Heart left ventricle (tissue), 16 donors: ENCODE results near the gene DGCR6. TPM values are rescaled to one million over a fixed set of nuclear protein-coding genes. Genes with fewer than 3 reads are reported as not detected.
A peak's percentile ranks its signal among the peaks of the same experiment; 100 is the strongest.
"Not testable (repeated sequence)": the region's sequence is repeated elsewhere in the genome, so short reads cannot be mapped to it uniquely, and the experiment has no call there.

Source experiments
- ATAC-seq, 4 donors: fragments of 200-7000 bp; cut with Tn5 transposase; one replicate each; pipeline ENCODE4 v1.9.1; 2020 to 2022; ENCODE audit warnings: moderate library complexity in 4 of 4, mild to moderate bottlenecking in 3 of 4, moderate number of reproducible peaks in 1 of 4
- DNase-seq, 5 donors: peaks; one replicate each; pipeline ENCODE4 v3.0.0-alpha.2; 2020
- H3K27ac ChIP-seq, 12 donors: fragments of 200-600 bp; sonication (generic) in 4 of 12; one replicate each; pipeline versions ENCODE4 v1.5.0 to v1.8.0; 2016 to 2022; ENCODE audit warnings: mild to moderate bottlenecking in 2 of 12
- H3K27me3 ChIP-seq, 9 donors: fragments of 200-600 bp; sonication (generic) in 2 of 9; one replicate each; pipeline versions ENCODE4 v1.5.1 to v1.8.0; 2016 to 2022; ENCODE audit warnings: mild to moderate bottlenecking in 3 of 9
- H3K36me3 ChIP-seq, 9 donors: fragments of 200-600 bp; sonication (generic) in 2 of 9; one replicate each; pipeline versions ENCODE4 v1.5.0 to v1.8.0; 2018 to 2022; ENCODE audit warnings: mild to moderate bottlenecking in 2 of 9
- H3K4me1 ChIP-seq, 12 donors: fragments of 200-600 bp; sonication (generic) in 4 of 12; one replicate each; pipeline versions ENCODE4 v1.5.0 to v1.8.0; 2016 to 2022; ENCODE audit warnings: mild to moderate bottlenecking in 3 of 12
- H3K4me3 ChIP-seq, 12 donors: fragments of 200-600 bp; sonication (generic) in 4 of 12; one replicate each; pipeline versions ENCODE4 v1.5.0 to v1.8.0; 2017 to 2022; ENCODE audit warnings: mild to moderate bottlenecking in 9 of 12, moderate library complexity in 4 of 12
- H3K9me3 ChIP-seq, 12 donors: fragments of 200-600 bp; sonication (generic) in 4 of 12; one replicate each; pipeline versions ENCODE4 v1.5.0 to v1.8.0; 2016 to 2022; ENCODE audit warnings: mild to moderate bottlenecking in 1 of 12
- CTCF ChIP-seq, 12 donors: fragments of 200-600 bp; sonication (generic) in 4 of 12; IDR thresholded peaks; one replicate each; pipeline versions ENCODE4 v1.5.0 to v1.8.0; 2018 to 2022; ENCODE audit warnings: antibody characterized with exemption in 12 of 12, mild to moderate bottlenecking in 5 of 12
- POLR2A ChIP-seq, 2 donors: fragments of 450-650 bp; IDR thresholded peaks; one replicate each; pipeline ENCODE4 v1.6.1; 2017; ENCODE audit warnings: antibody characterized with exemption in 2 of 2, mild to moderate bottlenecking in 2 of 2, moderate library complexity in 2 of 2
- WGBS, 4 donors: extraction: QIAGEN DNeasy Blood & Tissue Kit in 2 of 4; methylation state at CpG; one replicate each; pipeline versions ENCODE4 v1.1.5 to v1.1.7; 2013 to 2018; 5-methylcytosine and 5-hydroxymethylcytosine counted together
- intact Hi-C, 10 donors: fragments of 100-400 bp; cut with DNase I; formaldehyde crosslinking; loops; one replicate each; pipeline versions ENCODE4 v1.11.1 to v1.14.2; 2022
- long read RNA-seq, 3 donors: library from polyadenylated mRNA; unstranded; transcript quantifications; one replicate each; pipeline ENCODE4 v2.0.0, GENCODE V29; 2020 to 2021
- polyA plus RNA-seq, 2 donors: library from polyadenylated mRNA; stranded (reverse); fragments of 200-250 nt; gene quantifications; one replicate each; pipeline ENCODE4 v1.2.3, GENCODE V29; 2013
- total RNA-seq, 9 donors: library from RNA; depleted of rRNA in 2 of 9; stranded (reverse); fragments of >200 nt in 2 of 9; fragmentation: NEBNext Ultra II Directional in 3 of 9; extraction: Animal tissue kit (Norgen Biotek cat#: 25700) in 3 of 9; gene quantifications; one replicate each; pipeline versions ENCODE4 v1.1.0 to v1.2.4, GENCODE V29; 2016 to 2023
- donor health status: ischemic (EF 13 %, LVEDD 7.1; RV severe dilation, severe dysfunction).
- donor health status: healthy with polysubstance abuse.
- donor health status: DM: no; HTN: yes; CAD: no.
- donor health status: DM: no; HTN: no; CAD: no.
- donor health status: ischemic (EF 25% LVEDD 6.9; RV normal size, moderate dysfunction).
- donor health status: ischemic (EF 25% LVEDD 5.7; RV mildly dilated, moderate dysfunction).
- donor health status: healthy.
- donor health status: DM: yes; HTN: yes; CAD: no.
- donor health status: ischemic (EF 35%, LVEDD 5.7; RV mildly dilated, moderate dysfunction).
- donor health status: nonischemic (EF 11% LVEDD 7.7; RV severe dilation, severe dysfunction).
- donor health status: DM: yes; HTN: yes; CAD: no.
- donor health status: PGD.
- donor health status: ischemic (EF 29% LVEDD 5.4; RV normal size, mild dysfunction).
- donor health status: nonischemic (EF 23%, LVEDD 6.1; RV moderate dilation, normal function).

DGCR6 gene
- total RNA-seq (10 to 100 TPM in 4 of 9 donors, 1 to 10 TPM in 5; 6.4 to 47.0 (median 8.2) TPM), polyA plus RNA-seq (1 to 10 TPM; 3.5 to 7.7 TPM)
- long read RNA-seq, donor 1, partial matches to known transcripts, result 0 of 3 reads
- long read RNA-seq, donor 1, other reads (novel, unspliced or antisense), result 0 of 3 reads
- long read RNA-seq, donor 2, partial matches to known transcripts, result 0 of 2 reads
- long read RNA-seq, donor 2, other reads (novel, unspliced or antisense), result 2 of 2 reads
- long read RNA-seq, donor 3, partial matches to known transcripts, result 0 of 1 reads
- long read RNA-seq, donor 3, other reads (novel, unspliced or antisense), result 0 of 1 reads

DNA sequence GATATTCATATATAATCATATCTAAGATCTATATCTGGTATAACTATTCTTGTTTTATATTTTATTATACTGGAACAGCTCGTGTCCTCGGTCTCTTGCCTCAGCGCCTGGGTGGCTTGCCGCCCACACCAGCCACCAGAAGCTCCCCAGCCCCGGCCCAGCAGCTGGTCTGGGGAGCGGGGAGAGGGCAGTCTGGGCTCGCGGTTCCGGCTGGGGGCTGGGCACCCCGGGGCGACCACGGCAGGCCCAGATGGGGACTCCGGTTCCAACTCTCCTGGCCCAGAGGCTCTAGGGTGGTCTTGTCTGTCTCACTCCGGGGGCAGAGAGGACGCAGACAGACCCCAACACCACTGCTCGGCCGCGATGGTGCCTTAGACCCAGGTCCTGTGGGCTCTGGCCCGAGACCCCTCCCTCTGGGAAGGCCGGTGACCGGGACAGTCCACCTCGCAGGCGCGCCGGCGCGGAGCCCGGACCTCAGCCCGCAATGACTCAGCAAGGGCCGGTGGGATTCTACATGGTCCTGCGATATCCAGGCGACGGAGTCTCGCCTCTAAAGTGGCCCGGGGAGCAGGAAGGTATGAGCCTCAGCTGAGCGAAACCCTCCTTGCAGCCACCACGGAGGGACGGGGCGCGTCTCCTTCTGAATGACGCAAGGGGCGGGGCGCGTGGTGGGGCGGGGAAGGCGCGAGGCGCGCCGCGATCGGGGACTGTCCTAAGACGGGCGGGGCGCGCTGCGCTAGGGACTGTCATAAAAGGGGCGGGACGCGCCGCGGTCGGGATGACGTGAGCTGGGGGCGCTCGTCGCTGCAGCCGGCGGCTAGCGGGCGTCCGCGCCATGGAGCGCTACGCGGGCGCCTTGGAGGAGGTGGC, at the start of gene DGCR6:
Gene DGCR6 (plus strand): TSS at position 781 of the 870 bp plus-strand sequence. CDS start 55 bp downstream, at position 836.
- peak within 1 kb of the TSS in 1 of 12 donors; percentile 16 for H3K27ac ChIP-seq
- H3K27me3 ChIP-seq, result no peaks in the 10 kb centered on the region
- no peaks in the 10 kb centered on the region for H3K4me1 ChIP-seq
- H3K4me3 ChIP-seq, result peak within 1 kb of the TSS in 1 of 12 donors; percentile 21
- 10% methylated on average over 9 of the region's 77 CpGs; no CpG with 5 or more reads in 2 of the 4 donors for WGBS, 4 donors
- intact Hi-C loops, result no loop called here
- no peak for TF ChIP-seq CTCF (IDR thresholded peaks at IDR 0.05)
- no peak for TF ChIP-seq POLR2A (IDR thresholded peaks at IDR 0.05)
- no peaks in the 10 kb centered on the region for H3K36me3 ChIP-seq
- ATAC-seq (peak; percentile 96 to 98 (median 96)), DNase-seq (peak in 1 of 5 donors; percentile 18)
- no peaks in the 10 kb centered on the region for H3K9me3 ChIP-seq

- H3K4me3 ChIP-seq, ATAC-seq, H3K36me3 ChIP-seq, H3K27me3 ChIP-seq, H3K4me1 ChIP-seq, H3K9me3 ChIP-seq, H3K27ac ChIP-seq, intact Hi-C loops, DNase-seq: not testable (repeated sequence)
- WGBS, 4 donors, result 10 to 35% (median 19%) methylated on average over 1 to 3 of the region's 7 CpGs
These were observed 46.8 kb upstream of the DGCR6 start for GRCh38 chr22:18859314-18859713.

DNA sequence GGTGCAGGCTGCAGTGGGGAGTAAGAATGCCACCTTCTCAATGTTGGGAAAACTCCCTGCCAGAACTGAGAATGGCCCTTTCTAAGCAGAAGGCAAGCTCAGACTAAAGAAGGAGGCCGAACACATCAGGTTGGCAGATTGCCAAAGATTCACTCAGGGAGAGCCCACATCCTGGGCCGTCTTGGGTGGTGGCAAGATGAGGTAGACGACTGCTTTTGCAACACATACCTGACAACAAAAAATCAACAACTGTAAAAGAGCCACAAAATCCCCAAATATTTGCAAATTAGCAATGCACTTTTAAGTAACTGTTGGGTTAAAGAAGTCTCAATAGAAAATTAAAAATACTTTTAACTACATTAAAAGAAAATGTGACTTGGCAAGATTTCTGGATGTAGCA, 24.9 kb upstream of the DGCR6 start:
- H3K9me3 ChIP-seq, H3K36me3 ChIP-seq, H3K27ac ChIP-seq, H3K4me3 ChIP-seq, H3K4me1 ChIP-seq, H3K27me3 ChIP-seq, ATAC-seq, intact Hi-C loops: not testable (repeated sequence)
- DNase-seq, result peak in 1 of 5 donors; percentile 22
- 42 to 46% (median 44%) methylated on average over 3 of the region's 3 CpGs for WGBS, 4 donors

DNA sequence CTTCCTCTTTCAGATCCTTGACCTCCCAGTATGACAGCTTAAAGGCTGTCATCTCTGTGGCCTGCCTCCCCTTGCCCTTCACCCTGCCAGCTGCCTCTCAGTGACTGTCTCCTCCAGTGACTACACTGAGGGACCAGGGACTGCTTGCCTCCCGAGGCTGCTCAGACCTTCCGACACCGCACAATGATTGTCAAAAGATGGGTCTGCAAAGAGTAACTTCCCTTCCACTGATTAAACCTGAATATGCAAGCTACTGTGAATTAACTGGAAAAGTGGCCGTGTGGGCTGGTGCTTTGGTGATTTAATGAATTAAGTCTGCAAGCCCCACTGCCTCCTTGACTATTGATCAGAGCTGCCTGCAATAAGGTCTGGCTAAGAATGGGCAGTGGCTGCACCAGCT, 21.7 kb upstream of the DGCR6 start:
- H3K27me3 ChIP-seq, DNase-seq, H3K4me3 ChIP-seq, ATAC-seq, H3K27ac ChIP-seq, H3K9me3 ChIP-seq, intact Hi-C loops, H3K4me1 ChIP-seq, H3K36me3 ChIP-seq: not testable (repeated sequence)
- WGBS, 4 donors, result 41 to 67% (median 48%) methylated on average over 1 to 4 of the region's 4 CpGs

GRCh38 chr22:18888115-18888514, 18.0 kb upstream of the DGCR6 start:
- H3K36me3 ChIP-seq, result no peaks in the 10 kb centered on the region
- intact Hi-C loops, result no loop called here
- DNase-seq (no peak), ATAC-seq (no peak)
- no peaks in the 10 kb centered on the region for H3K9me3 ChIP-seq
- no peak overlapping the region for H3K4me3 ChIP-seq
- 58 to 100% (median 65%) methylated on average over 1 to 2 of the region's 8 CpGs; no CpG with 5 or more reads in 1 of the 4 donors for WGBS, 4 donors
- no peak overlapping the region for H3K27ac ChIP-seq
- no peak for TF ChIP-seq POLR2A (IDR thresholded peaks at IDR 0.05)
- TF ChIP-seq CTCF (IDR thresholded peaks at IDR 0.05), result no peak
- H3K4me1 ChIP-seq, result no peaks in the 10 kb centered on the region
- no peaks in the 10 kb centered on the region for H3K27me3 ChIP-seq

DNA sequence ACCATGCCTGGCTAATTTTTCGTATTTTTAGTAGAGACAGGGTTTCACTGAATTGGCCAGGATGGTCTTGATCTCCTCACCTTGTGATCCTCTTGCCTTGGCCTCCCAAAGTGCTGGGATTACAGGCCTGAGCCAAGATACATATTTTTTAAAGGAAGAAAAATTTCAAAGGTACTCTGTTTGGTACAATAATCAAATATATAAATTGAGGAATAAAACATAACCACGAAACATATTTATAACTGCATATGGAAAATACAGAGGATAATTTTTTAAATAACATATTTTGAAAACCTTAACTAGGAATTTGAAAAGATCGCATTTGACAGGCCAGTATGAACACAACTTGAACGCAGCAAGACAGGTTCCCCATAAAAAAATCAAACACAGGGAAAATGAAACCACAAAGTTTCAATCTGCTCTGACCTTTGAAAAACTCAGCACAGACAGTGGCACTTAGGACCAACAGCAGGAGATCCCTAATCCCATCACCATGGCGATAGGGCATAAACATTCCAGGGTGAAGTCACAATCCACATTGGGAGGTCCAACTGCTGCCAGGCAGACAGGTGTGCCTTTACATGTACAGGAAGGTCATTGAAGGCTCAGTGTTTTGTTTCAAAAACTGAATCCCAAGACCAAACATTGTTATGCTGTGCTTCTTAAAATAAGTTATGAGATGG, 15.5 kb upstream of the DGCR6 start:
- H3K27me3 ChIP-seq, intact Hi-C loops, H3K36me3 ChIP-seq, H3K27ac ChIP-seq, H3K9me3 ChIP-seq, H3K4me1 ChIP-seq, H3K4me3 ChIP-seq, DNase-seq: not testable (repeated sequence)
- 71 to 73% methylated on average over 1 of the region's 5 CpGs; no CpG with 5 or more reads in 2 of the 4 donors for whole genome bisulfite sequencing, 4 donors
- ATAC-seq, result peak in 1 of 4 donors; percentile 39

DNA sequence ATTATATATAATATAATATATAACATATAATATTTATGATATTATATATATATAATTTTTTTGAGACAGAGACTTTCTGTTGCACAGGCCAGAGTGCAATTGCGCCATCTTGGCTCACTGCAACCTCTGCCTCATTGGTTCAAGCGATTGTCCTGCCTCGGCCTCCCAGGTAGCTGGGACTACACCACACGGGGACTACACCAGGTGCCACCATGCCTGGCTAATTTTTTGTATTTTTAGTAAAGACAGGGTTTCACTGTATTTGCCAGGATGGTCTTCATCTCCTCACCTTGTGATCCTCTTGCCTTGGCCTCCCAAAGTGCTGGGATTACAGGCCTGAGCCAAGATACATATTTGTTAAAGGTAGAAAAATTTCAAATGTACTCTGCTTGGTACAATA, 12.3 kb upstream of the DGCR6 start:
- DNase-seq, intact Hi-C loops, H3K9me3 ChIP-seq, H3K4me1 ChIP-seq, ATAC-seq, H3K27ac ChIP-seq, H3K27me3 ChIP-seq, H3K4me3 ChIP-seq, H3K36me3 ChIP-seq: not testable (repeated sequence)
- WGBS, 4 donors, result no CpG with 5 or more reads among the region's 4 CpGs

DNA sequence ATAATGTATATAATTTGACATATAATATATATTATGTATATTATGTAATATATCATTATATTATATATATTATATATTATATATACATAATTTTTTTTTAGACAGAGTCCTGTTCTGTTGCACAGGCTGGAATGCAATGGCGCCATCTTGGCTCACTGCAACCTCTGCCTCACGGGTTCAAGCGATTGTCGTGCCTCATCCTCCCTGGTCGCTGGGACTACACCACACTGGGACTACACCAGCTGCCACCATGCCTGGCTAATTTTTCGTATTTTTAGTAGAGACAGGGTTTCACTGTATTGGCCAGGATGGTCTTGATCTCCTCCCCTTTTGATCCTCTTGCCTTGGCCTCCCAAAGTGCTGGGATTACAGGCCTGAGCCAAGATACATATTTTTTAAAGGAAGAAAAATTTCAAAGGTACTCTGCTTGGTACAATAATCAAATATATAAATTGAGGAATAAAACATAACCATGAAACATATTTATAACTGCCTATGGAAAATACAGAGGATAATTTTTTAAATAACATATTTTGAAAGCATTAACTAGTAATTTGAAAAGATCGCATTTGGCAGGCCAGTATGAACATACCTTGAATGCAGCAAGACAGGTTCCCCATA, 10.0 kb upstream of the DGCR6 start:
- H3K27ac ChIP-seq, H3K36me3 ChIP-seq, H3K9me3 ChIP-seq, DNase-seq, ATAC-seq, H3K4me1 ChIP-seq, intact Hi-C loops, H3K27me3 ChIP-seq, H3K4me3 ChIP-seq: not testable (repeated sequence)
- 85 to 94% (median 87%) methylated on average over 5 to 6 of the region's 7 CpGs for whole genome bisulfite sequencing, 4 donors
